Coronary artery (tissue), 2 donors: ENCODE measurements around the gene IL24.

ENCODE experiments used
- DNase-seq: peaks from one replicate; pipeline ENCODE4 v3.0.0-alpha.2; 2017; ENCODE audit warnings: low spot score
- H3K27ac ChIP-seq, 2 donors: fragments of 200-600 bp; sonication (generic); one replicate each; pipeline ENCODE4 v1.5.1; 2016 to 2019
- H3K4me3 ChIP-seq: fragments of 200-600 bp; sonication (generic); 2 replicates; pipeline ENCODE4 v1.5.1; 2016; ENCODE audit warnings: mild to moderate bottlenecking, moderate library complexity
- TF ChIP-seq, protein P1 (sequence below): fragments of 200-600 bp; sonication (generic); IDR thresholded peaks from one replicate; pipeline ENCODE4 v1.5.1; 2019; ENCODE audit warnings: antibody characterized with exemption

Gene IL24

GRCh38 chr1:206890125-206891060 is 6.8 kb upstream of the IL24 start:
- DNase-seq: no peak
- Histone ChIP-seq H3K4me3 (peak overlapping the region; percentile 28), H3K27ac (no peak overlapping the region)
- TF ChIP-seq, protein P1, sequence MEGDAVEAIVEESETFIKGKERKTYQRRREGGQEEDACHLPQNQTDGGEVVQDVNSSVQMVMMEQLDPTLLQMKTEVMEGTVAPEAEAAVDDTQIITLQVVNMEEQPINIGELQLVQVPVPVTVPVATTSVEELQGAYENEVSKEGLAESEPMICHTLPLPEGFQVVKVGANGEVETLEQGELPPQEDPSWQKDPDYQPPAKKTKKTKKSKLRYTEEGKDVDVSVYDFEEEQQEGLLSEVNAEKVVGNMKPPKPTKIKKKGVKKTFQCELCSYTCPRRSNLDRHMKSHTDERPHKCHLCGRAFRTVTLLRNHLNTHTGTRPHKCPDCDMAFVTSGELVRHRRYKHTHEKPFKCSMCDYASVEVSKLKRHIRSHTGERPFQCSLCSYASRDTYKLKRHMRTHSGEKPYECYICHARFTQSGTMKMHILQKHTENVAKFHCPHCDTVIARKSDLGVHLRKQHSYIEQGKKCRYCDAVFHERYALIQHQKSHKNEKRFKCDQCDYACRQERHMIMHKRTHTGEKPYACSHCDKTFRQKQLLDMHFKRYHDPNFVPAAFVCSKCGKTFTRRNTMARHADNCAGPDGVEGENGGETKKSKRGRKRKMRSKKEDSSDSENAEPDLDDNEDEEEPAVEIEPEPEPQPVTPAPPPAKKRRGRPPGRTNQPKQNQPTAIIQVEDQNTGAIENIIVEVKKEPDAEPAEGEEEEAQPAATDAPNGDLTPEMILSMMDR: no peak

DNA sequence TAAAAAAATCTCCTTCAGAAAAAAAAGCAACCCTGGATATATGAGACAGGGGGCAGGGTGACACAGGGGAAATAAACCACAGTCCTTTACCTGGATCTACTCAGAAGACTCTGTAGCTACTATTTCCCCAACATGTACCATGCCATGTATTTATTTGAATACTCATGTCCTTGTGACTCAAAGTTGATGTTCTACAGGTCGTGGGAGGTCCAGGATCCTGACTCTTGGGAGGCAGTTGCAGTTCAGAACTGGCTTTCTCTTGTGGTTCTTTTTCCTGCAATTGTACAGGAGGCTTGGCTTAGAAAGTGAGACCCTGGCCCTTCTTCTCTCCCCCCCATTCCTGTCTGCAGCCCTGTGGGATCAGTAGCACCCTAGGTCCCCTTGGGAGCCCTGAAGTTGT is 5.8 kb upstream of the IL24 start:
- no peak for DNase-seq
- H3K27ac ChIP-seq: no peak overlapping the region
- TF ChIP-seq, protein P1: no peak
- no peak overlapping the region for H3K4me3 ChIP-seq

DNA sequence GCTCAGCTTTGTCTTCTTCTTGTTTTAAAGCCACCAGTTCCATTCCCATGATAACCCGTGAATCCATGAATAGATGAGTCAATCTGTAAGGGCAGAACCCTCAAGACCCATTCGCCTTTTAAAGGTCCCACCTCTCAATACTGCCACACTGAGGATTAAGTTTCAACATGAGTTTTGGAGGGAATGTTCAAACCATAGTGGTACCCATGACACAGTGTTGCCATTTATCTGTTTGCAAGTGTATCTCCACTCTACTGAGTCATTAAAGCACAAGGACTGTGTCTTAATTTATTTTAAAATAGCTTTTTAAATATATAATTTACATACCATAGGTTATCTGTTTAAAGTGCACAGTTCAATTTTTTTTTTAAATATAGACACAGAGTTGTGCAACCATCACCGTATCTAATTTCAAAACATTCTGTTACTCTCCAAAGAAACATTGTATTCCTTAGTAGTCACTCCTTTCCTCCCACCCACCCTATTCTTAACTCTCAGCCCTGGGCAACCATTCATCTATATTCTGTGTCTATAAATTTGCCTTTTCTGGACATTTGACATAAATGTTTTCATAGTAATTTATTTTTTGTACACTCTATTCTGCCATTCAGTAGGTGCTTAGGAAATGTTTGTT is 4.8 kb upstream of the IL24 start:
- TF ChIP-seq, protein P1: no peak
- no peak overlapping the region for H3K4me3 ChIP-seq
- no peak for DNase-seq
- H3K27ac ChIP-seq: no peak overlapping the region

DNA sequence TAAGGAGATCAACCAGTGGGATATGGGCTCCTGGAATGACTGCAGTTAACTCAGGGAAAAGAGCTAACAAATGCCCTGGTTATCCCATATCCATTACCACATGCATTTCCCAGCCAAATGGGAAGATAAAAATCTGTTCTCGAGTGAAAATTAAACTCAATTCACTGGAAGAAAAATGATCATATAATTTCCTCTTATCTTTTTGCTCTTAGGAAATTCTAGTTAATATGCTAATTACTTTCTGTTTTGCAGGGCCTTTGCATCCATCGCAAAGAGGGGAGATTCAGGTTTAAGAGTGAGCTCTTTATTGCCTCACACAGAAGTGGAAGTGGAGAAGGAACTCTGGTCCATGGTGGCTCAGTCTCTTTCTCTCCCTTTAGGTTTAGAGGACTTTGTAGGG is 3.9 kb upstream of the IL24 start:
- TF ChIP-seq, protein P1: no peak
- no peak for DNase-seq
- no peak overlapping the region for H3K27ac ChIP-seq
- no peak overlapping the region for H3K4me3 ChIP-seq

GRCh38 chr1:206895325-206895724 is 1.9 kb upstream of the IL24 start:
- DNase-seq: no peak
- Histone ChIP-seq H3K27ac (no peak overlapping the region), H3K4me3 (no peak overlapping the region)
- TF ChIP-seq, protein P1: no peak

DNA sequence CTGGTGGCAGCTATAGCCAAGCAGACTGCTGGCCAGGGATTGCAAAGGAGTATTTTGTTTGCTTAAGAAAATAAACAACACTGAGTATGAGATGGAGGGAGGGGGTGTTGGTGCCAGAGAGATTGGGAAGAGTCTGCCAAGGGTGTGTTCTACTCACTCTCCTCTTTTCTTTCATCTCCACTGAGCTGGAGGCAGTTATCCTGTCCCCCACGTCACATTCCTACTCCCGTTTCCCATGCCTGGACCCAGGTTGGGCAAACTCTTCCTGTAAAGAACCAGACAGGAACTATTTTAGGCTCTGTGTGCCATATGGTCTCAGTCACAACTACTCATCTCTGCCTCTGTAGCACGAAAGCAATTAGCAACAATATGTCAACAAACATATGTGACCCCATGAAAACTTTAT is 1.4 kb upstream of the IL24 start:
- H3K4me3 ChIP-seq: no peak overlapping the region
- H3K27ac ChIP-seq: no peak overlapping the region
- TF ChIP-seq, protein P1: no peak
- DNase-seq: no peak
